PC-3 (cell line): ENCODE measurements around the gene AP1AR.

Experiments
- CTCF ChIP-seq: fragments of 300-600 bp; sonication (generic); conservative IDR thresholded peaks from 2 replicates; pipeline ENCODE4 v1.5.1; 2017; ENCODE audit warnings: antibody characterized with exemption, low read depth, mild to moderate bottlenecking, low read length
- EZH2 ChIP-seq: fragments of 300-600 bp; sonication (generic); IDR thresholded peaks from one replicate; pipeline ENCODE4 v1.6.1; 2017; ENCODE audit warnings: antibody characterized with exemption, mild to moderate bottlenecking, low read length; ENCODE audit not compliant: unreplicated experiment
- EZH2phosphoT487 ChIP-seq: fragments of 300-600 bp; sonication (generic); IDR thresholded peaks from 2 replicates; pipeline ENCODE4 v1.6.1; 2018; ENCODE audit warnings: mild to moderate bottlenecking, antibody characterized with exemption, low read length, borderline replicate concordance

GRCh38 chr4:112289407-112290253 is 58.0 kb downstream of the AP1AR start:
- TF ChIP-seq CTCF (no peak), EZH2 (no peak), EZH2phosphoT487 (no peak)
